GM11168 (cell line): ENCODE results near the gene AADACL2.
"Not testable (repeated sequence)": the region's sequence is repeated elsewhere in the genome, so short reads cannot be mapped to it uniquely, and the experiment has no call there.

Experiments
- in situ Hi-C: fragments of 300-500 bp; cut with MboI; formaldehyde crosslinking; loops from one replicate; pipeline ENCODE4 v1.12.0; 2022; ENCODE audit warnings: low sequenced_read_pairs; ENCODE audit not compliant: unreplicated experiment

The AADACL2 gene

DNA sequence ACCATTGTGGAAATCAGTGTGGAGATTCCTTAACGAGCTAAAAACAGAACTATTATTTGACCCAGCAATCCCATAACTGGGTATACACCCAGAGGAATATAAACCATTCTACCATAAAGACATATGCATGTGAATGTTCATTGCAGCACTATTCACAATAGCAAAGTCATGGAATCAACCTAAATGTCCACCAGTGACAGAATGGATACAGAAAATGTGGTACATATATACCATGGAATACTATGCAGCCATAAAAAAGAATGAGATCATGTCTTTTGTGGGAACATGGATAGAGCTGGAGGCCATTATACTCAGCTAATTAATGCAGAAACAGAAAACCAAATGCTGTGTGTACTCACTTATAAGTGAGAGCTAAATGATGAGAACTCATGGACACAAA is 31.0 kb downstream of the AADACL2 start:
- in situ Hi-C loops: not testable (repeated sequence)

DNA sequence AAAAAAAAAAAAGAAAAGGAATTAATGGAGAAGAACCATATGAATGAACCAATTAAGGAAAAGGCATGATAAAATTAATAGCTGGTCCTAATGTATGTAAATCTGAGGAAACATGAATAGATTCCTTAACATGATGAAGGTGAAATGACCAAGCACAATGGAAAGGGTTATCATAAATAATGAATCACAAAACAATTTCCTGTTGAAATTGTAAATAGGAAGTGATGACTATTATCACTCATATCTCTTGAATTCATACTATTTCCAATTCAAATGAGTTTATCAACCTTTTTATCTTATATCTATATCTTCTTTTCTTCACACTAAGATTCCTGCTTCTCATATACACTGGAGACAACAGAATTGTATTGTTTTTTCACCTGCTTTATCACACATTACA is 32.0 kb downstream of the AADACL2 start:
- in situ Hi-C loops: no loop called here

DNA sequence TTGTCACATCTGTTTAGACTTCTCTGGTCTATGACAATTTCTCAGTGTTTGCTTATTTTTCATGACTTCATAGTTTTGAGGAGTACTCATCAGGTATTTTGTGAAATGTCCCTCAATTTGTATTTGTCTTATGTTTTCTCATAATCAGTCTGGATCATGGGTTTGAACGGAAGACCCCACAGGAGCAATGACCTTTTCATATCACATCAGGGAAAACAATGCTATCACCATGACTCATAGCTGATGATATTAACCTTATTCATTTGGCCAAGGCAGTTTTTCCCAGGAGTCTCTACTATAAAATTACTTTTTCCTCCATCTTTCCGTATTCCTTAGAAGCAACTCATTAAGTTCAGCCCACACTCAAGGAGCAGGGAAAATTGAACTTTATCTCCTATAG is 32.7 kb downstream of the AADACL2 start:
- in situ Hi-C loops: no loop called here

DNA sequence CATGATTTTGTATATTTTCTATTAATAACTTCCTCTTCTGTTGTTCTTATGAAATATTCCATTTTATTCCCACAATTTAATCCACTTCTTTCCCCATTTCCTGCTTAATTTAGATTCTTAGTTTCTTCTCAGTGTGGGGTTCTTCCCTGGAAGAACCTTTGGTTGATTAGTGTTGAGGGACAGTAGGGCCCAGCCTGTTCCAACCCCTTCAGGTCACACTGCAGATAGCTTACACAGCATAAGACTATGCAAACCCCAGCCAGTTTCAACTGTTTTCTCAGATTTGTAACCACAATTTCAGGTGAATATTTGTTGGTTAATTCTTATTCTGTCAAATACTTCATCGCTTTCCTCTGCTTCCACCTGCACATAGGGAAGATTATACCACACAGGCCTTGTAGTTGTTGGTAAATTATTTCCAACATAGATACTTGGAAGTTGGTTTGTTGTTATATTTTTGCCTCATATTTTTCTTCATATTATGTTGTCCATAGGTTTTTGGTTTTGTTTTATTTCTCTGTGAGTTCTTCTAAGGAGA is 34.7 kb downstream of the AADACL2 start:
- in situ Hi-C loops: no loop called here

DNA sequence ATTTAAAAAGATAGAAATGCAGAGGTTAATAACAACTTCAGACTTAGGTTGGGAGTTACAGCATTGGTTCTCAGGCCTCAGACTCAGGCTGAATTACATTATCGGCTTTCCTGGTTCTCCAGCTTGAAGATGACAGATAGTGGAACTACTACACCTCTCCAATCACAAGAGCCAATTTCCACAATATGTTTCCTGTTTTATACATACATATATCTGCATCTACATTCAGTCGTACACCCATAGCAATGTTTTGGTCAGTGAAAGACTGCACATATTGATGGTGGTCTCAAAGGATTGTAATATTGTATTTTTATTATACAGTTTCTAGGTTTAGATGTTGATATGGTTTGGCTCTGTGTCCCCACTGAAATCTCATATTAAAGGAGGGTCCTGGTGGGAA is 35.4 kb downstream of the AADACL2 start:
- in situ Hi-C loops: no loop called here

DNA sequence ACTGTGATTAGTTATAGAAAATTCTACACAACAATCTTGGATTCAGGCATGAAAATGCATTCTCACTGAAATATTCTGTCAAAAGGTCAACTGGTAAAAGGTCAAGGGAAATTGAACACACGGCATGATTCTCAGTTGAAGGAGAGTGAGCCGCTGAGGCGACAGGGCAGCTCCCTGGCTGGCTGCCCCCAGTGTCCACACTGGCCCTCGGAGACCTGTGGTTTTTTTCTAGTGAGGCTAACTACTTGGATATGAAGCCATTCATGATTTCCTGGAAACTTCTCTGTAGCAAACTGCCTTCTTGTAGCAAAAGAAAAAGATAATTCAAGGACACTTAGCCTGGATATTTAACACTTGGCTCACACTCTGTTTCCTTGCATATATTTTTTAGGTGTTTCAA is 37.2 kb downstream of the AADACL2 start:
- in situ Hi-C loops: no loop called here

DNA sequence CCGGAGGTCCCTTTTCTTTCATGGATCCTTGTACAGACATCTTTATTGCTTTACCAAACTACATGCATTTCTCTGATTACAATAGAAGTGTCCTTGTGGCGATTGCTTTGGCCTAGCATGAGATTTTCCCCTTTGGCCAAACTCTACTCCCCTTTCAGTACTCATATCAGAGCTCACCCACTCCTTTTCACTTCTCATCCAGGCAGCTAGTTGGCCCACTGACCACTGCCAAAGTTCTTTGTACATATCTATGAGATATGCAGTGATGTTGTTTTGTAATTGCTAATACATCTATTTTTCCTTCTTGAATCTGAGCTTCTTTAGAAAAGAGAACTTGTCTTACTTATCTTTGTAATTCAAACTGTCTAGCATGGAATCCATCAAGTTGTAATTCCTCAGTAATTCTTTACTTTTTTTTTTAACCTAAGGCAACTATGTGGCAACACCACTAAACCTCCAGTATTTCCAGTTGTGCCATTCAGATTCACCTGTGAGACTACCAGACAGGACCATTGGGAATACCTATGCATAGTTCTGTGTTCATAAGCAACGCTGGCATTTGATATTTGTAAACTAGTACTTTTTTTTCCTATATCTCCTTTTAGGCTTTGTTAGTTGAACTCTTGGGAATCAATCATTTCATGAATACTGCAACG is 39.2 kb downstream of the AADACL2 start:
- in situ Hi-C loops: no loop called here

DNA sequence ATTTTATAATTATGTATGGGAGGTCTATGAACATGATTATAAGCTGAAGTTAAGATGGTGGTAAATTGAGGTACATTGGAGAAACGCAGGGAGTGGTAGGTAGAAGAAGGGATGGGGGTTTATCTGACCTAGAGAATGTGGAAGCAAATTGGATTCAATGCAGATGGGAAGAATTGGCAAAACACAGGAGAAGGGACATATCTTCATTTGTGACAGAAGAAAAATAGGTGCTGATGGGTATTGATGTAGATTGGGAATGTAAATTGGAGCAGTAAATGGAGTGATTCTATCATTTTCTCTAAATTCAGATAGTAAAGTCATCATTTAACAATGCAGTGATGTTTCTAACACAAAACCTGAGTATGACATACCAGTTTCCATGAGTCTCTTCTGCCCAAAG is 40.5 kb downstream of the AADACL2 start:
- in situ Hi-C loops: no loop called here

DNA sequence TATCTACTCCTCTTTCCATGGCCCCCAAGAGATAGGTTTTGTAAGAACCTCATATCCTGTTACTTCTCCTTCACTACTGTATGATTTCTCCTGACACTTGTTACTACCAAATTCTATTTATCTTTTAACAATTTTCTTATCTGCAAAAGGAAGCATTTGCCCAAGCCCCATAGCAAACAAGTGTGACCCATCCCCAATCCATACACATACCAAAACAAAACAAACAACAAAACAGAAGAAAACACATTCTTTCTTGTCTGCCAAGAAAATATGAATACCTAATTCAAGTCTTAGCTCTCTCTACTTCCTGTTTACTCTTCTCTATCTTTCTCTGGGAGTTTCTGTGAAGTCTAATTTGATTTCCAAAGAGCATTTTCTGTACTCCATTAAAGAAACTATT is 41.2 kb downstream of the AADACL2 start:
- in situ Hi-C loops: no loop called here

DNA sequence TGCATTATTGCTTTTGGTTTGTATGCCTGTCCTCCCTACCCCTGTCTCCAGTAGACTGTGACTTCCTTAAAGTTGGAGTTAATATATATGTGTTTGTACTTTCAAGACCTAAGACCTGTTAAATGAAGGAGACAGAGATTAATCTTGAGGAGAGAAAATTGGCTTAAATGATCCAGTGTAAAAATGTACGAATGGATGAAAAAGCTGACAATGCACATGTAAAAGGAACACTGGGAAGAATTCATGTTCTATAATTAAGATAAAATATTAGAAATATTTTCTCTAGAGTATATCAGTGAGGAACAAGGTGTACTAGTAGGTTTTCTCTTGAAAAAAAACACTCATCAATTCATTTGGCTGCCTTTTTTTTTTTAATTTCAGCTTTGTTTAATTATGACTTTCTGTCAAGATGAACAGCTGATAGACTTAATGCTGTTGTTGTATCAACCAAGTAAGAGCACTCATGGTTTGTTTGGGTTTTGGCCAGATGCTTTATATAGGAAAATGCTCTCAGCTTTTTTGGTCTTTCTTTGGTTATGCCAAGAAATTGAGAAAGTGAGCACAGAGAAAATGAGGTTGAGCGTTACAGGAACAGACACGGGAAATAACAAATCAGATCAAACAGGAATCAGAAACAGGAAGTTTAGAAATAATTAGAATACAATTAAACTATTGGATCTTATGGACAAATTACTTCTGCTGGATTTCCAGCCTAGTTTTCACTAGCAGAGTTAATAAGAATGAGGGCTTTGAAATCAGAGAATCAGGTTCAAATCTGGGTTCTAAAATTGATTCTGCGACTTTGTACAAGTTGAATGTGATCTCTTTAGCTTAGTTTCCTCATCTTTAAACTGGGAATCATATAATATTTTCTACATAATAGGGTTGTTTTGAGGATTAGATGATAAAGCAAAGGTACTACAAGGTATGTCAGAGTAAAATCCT is 41.9 kb downstream of the AADACL2 start:
- in situ Hi-C loops: no loop called here

DNA sequence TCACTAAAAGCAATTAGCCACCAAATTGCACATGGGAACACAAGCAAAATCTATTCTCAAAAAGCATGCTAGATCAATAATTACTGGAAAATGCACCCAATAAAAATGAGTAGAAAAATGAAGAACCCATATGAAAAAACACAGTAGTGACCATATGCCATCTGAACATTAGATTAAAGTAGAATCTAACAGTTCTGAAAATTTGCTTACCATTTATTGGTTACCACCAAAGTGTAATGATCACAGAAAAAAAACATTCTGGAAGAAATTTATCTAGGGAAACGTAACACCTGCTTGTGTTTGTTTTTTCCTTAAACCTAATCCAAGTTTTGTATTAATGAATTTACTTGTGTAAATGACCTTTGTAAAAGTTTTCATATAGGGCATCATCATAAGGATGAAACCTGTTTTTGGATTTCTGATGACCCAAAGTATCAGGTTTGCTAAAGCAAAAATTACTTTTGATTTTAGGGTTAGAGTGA is 42.6 kb downstream of the AADACL2 start:
- in situ Hi-C loops: no loop called here

DNA sequence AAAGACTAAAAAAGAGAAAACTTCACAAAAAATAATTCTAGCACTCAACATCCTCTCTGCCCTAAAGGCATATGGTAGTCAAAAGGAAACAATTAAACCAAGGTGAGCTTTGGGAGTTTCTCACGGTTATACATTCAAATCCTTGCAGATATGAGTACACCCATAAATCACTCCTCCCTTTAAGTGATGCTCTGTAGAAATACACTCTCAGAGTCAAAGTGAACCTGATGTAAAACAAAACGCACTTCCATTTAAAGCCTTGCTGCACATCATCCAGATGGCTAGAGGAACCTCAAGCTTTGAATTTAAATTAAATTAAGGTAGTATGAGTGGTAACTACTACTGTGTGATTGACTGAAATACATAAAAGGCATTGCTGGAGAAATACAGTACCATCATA is 44.2 kb downstream of the AADACL2 start:
- in situ Hi-C loops: no loop called here

DNA sequence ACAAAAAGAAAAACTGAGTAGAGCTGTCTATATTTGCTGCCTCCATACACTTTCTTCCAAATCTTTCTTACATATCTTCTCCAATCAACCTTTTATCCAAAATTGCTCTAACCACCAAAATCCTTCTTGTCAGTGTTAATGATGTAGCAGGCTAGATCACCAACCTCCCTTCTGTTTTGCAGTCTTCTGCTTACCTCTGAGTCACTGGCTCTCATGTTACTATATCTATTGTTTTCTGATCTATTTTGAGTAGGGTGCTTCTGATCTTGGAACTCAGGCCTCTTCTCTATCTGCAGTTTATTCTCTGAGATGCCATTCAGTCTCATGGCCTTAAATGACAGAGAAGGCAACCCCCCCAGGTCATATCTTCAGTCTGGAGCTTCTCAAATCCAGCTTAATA is 53.9 kb downstream of the AADACL2 start:
- in situ Hi-C loops: no loop called here

DNA sequence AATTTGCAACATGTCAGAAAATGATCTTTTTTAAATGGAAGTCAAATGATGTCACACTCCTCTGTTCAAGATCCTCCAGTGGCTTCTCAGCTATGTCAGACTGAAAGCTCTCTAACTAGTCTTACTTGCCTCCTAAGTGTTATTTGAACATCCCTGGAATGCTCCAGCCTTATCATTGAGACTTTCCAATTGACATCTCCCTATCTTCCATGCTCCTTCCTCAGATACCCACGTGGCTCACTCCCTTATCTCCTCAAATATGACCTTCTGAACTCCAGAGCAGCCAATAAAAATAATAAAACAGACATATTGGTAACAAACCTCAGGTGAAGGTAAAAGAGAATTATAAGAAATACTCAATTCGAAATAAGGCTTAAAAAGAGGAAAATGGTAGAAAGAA is 54.7 kb downstream of the AADACL2 start:
- in situ Hi-C loops: no loop called here

DNA sequence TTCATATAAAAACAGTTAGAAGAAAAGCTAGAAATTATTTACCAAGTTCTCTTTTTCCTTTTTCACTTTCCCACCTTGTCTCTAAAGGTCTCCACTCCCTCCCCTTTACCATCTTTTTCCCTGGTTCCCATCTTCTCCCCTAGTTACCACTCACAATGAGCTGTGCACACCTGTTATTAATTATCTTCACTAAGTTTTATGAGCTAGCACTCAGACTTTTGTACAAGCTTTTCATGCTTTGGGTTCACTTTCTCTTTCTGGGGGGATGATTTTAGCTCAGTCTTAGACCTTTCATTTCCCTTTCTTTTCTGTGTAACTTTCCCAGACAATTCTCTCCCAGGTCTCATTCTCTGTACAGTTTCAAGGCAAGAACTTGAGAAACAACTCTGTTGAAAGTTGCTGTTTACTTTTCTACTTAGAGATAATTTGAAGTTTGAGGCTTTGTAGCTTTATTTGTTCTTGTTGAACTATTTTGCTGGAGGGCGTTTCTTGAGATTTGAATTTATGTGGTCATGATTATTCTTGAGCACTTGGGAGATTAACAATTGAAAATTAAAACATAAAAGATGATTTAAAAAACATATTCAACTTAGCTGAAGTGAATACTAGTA is 56.2 kb downstream of the AADACL2 start:
- in situ Hi-C loops: no loop called here

DNA sequence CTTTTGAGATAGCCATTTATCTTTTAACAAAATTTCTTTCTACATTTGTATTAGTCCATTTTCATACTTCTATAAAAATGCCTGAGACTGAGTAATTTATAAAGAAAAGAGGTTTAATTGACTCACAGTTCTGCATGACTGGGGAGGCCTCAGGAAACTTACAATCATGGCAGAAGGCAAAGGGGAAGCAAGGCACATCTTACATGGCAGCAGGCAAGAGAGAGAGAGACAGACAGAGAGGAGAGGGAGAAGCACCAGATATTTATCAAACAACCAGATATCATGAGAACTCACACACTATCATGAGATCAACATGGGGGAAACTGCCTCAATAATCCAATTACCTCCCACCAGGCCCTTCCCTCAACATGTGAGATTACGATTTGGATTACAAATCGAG is 57.0 kb downstream of the AADACL2 start:
- in situ Hi-C loops: not testable (repeated sequence)

DNA sequence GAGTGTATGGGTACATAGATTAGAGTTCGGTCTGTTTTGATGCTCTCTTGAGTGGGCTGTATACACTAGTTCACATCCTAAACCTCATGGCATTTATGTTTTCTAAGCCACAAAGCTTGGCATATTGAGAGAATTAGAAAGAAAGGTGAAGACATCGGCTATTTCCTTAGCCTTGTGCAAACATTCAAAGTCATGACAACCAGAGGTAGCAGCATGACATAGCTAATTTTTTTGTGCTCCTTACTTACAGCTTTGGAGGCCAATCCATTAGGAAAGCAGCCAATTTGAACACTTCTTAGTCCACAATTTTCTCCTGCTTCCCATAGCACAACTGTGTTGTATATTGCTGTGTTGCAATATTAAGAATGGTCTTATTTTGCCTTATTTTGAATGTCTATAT is 58.7 kb downstream of the AADACL2 start:
- in situ Hi-C loops: no loop called here

DNA sequence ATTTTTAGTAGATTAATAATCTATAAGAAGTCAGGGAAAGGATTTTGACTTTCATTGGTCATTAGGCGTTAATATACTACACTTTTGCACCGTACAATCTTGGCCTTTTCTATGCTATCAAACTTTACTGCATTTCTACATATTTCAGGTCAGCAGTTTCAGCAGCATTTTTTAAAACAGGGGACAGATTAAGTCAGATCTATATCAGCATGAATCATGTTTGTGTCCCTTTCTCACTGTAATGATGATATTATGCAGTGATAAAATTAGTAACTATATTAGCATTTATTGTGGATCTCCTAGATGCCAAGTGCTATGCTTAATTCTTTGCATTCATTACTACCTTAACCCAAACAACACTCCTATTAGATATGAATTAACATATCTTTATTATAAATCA is 59.9 kb downstream of the AADACL2 start:
- in situ Hi-C loops: no loop called here

DNA sequence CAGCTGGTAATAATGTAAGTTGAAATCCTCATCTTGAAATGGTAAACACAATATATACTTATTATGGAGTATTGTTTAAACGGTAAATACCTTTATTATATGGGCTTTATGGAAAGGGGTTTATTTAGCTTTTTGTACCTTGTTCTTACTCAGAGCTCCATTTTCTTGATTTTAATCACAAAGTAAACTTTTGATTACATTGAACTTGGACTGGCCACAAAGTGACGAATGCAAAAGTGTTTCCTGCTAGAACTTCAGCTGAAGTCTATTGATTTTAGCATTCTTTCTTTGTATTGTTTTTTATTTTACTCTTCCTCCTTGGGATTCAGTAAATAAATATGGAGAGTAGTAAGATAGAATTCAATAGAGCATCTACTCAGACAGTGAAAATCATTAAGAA is 60.4 kb downstream of the AADACL2 start:
- in situ Hi-C loops: no loop called here

DNA sequence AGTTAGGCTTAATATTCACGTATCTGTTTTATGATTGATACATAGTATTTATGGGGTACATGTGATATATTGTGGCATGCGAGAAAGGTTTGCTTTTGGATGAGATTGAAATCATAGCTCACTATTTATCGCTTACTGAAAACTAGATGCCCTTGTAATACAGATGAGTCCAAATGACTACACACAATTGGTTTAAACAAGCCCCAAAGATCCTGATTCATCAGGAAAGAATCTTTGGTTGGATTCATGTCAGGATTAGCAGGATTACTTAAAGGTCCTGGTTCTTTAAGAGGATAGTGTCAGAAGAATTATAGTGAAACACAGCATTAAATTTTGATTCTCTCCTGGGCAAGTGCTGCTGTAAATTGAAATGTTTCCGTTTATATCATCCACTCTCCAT is 61.5 kb downstream of the AADACL2 start:
- in situ Hi-C loops: no loop called here

DNA sequence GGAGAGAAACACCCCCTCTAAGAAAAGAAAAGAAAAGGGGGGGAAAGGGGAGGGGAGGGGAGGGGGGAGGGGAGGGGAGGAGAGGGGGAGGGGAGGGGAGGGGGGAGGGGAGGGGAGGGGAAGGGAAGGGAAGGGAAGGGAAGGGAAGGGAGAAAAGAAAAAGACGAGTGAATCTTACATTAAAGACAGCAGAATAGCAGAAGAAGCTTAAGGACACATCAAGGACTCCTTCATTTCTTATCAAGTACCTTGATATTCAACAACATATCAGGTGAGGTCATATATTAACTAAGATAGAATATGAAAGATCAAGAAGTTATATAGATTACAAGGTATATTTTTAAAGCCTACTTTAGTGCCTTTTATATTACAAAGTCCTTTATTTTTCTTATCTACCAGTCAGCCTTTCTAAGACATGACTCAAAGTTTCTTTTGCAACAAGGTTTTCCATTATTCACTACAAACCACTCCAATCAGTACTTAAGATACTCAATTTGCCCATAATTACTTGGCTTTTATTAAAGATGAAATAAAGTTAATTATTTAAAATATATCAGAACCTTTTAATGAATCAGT is 62.5 kb downstream of the AADACL2 start:
- in situ Hi-C loops: no loop called here
